Measurements from ENCODE around the gene TGM2.

TGM2 gene

DNA sequence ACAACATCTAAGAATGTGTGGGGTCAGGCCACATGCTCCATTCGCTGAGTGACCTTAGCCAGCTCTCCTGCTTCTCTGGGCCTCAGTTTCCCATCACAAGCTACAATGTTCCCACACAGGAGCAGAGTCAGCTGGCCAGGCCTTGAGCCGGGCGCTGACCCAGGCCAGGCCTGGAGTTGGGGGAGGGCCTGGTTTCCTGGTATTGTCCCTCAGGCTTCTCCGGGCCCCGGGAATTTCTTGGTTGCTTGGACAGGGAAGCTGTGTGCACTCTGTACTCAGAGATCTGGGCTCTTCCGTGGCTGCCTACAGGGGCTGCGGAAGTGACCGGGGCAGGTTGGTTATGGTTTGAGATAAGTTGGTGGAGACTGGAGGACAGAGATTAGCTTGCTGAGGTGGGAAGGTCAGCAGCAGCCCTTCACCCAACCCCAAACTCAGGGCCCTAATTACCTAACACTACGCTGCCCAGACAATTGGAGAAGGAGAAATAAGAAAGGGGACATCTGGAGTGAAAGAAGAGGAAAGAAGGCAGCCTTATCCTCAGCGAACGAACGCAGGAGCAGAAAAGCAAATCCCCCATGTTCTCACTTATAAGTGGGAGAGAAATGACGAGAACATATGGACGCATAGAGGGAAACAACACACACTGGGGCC, 6.2 kb downstream of the TGM2 start:
- no peak for TF ChIP-seq PPARA (CRISPR knock-in tag; IDR thresholded peaks at IDR 0.05; ENCODE audit: borderline replicate concordance)
- TF ChIP-seq GLIS3 (CRISPR knock-in tag; IDR thresholded peaks at IDR 0.05), result no peak
- TF ChIP-seq ZFP30 (CRISPR knock-in tag; IDR thresholded peaks at IDR 0.05), result no peak
- TF ChIP-seq, protein P1, sequence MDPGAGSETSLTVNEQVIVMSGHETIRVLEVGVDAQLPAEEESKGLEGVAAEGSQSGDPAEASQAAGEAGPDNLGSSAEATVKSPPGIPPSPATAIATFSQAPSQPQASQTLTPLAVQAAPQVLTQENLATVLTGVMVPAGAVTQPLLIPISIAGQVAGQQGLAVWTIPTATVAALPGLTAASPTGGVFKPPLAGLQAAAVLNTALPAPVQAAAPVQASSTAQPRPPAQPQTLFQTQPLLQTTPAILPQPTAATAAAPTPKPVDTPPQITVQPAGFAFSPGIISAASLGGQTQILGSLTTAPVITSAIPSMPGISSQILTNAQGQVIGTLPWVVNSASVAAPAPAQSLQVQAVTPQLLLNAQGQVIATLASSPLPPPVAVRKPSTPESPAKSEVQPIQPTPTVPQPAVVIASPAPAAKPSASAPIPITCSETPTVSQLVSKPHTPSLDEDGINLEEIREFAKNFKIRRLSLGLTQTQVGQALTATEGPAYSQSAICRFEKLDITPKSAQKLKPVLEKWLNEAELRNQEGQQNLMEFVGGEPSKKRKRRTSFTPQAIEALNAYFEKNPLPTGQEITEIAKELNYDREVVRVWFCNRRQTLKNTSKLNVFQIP (CRISPR knock-in tag; IDR thresholded peaks at IDR 0.05; ENCODE audit: borderline replicate concordance, low read depth), result no peak
- no peak for TF ChIP-seq ARNTL (CRISPR knock-in tag; IDR thresholded peaks at IDR 0.05; ENCODE audit: borderline replicate concordance, low read depth)
- no peak for TF ChIP-seq ZFP3 (CRISPR knock-in tag; IDR thresholded peaks at IDR 0.05)
- no peak for TF ChIP-seq RARB (CRISPR knock-in tag; IDR thresholded peaks at IDR 0.05)
- TF ChIP-seq ESRRG (CRISPR knock-in tag; IDR thresholded peaks at IDR 0.05), result no peak
- no peak for TF ChIP-seq BACH2 (CRISPR knock-in tag; IDR thresholded peaks at IDR 0.05; ENCODE audit: borderline replicate concordance)
- no peak for TF ChIP-seq PATZ1 (CRISPR knock-in tag; IDR thresholded peaks at IDR 0.05; ENCODE audit: borderline replicate concordance)
- no peak for TF ChIP-seq ZNF8 (CRISPR knock-in tag; IDR thresholded peaks at IDR 0.05)
- TF ChIP-seq CSDC2 (CRISPR knock-in tag; IDR thresholded peaks at IDR 0.05), result no peak
- no peak for TF ChIP-seq ZC3H10 (CRISPR knock-in tag; IDR thresholded peaks at IDR 0.05)
- TF ChIP-seq CSRNP3 (CRISPR knock-in tag; IDR thresholded peaks at IDR 0.05), result no peak
- TF ChIP-seq ZNF70 (CRISPR knock-in tag; IDR thresholded peaks at IDR 0.05), result no peak
- no peak for ATAC-seq

GRCh38 chr20:38157635-38158495, 7.2 kb downstream of the TGM2 start:
- no peak for TF ChIP-seq ISL1 (CRISPR knock-in tag; IDR thresholded peaks at IDR 0.05)
- TF ChIP-seq, protein P2, sequence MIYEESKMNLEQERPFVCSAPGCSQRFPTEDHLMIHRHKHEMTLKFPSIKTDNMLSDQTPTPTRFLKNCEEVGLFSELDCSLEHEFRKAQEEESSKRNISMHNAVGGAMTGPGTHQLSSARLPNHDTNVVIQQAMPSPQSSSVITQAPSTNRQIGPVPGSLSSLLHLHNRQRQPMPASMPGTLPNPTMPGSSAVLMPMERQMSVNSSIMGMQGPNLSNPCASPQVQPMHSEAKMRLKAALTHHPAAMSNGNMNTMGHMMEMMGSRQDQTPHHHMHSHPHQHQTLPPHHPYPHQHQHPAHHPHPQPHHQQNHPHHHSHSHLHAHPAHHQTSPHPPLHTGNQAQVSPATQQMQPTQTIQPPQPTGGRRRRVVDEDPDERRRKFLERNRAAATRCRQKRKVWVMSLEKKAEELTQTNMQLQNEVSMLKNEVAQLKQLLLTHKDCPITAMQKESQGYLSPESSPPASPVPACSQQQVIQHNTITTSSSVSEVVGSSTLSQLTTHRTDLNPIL (CRISPR knock-in tag; IDR thresholded peaks at IDR 0.05; ENCODE audit: low read depth), result no peak
- no peak for TF ChIP-seq ESRRG (CRISPR knock-in tag; IDR thresholded peaks at IDR 0.05)
- no peak for TF ChIP-seq TSHZ2 (CRISPR knock-in tag; IDR thresholded peaks at IDR 0.05)
- TF ChIP-seq, protein P1 (CRISPR knock-in tag; IDR thresholded peaks at IDR 0.05; ENCODE audit: borderline replicate concordance, low read depth), result no peak
- no peak for TF ChIP-seq SNAI2 (CRISPR knock-in tag; IDR thresholded peaks at IDR 0.05)
- no peak for TF ChIP-seq RARB (CRISPR knock-in tag; IDR thresholded peaks at IDR 0.05)
- no peak for TF ChIP-seq ZNF8 (CRISPR knock-in tag; IDR thresholded peaks at IDR 0.05)
- TF ChIP-seq CSDC2 (CRISPR knock-in tag; IDR thresholded peaks at IDR 0.05), result no peak
- no peak for ATAC-seq
